Duodenal mucosa (tissue), 2 donors: Measurements from ENCODE around the gene OTOG.

ENCODE experiments used
- H3K27ac ChIP-seq: one replicate; pipeline ENCODE4 v1.7.0; 2013; ENCODE audit warnings: low read depth, low read length
- H3K27me3 ChIP-seq, 2 donors: one replicate each; pipeline ENCODE4 v1.7.0; 2013; ENCODE audit warnings: low read length in 2 of 2, control low read depth in 1 of 2; ENCODE audit not compliant: insufficient read depth in 2 of 2, control insufficient read depth in 1 of 2
- H3K36me3 ChIP-seq, 2 donors: one replicate each; pipeline ENCODE4 v1.7.0; 2013; ENCODE audit warnings: low read length in 2 of 2, control low read depth in 1 of 2; ENCODE audit not compliant: insufficient read depth in 2 of 2, control insufficient read depth in 1 of 2
- H3K4me1 ChIP-seq, 2 donors: one replicate each; pipeline ENCODE4 v1.7.0; 2013; ENCODE audit warnings: low read length in 2 of 2, control low read depth in 1 of 2; ENCODE audit not compliant: insufficient read depth in 2 of 2, control insufficient read depth in 1 of 2
- H3K4me3 ChIP-seq, 2 donors: one replicate each; pipeline ENCODE4 v1.7.0; 2013; ENCODE audit warnings: low read length in 2 of 2, low read depth in 1 of 2
- H3K9ac ChIP-seq, 2 donors: one replicate each; pipeline ENCODE4 v1.7.0; 2013; ENCODE audit warnings: low read length in 2 of 2, low read depth in 1 of 2
- H3K9me3 ChIP-seq, 2 donors: one replicate each; pipeline ENCODE4 v1.7.0; 2013; ENCODE audit warnings: low read length in 2 of 2, control low read depth in 1 of 2; ENCODE audit not compliant: control insufficient read depth in 1 of 2

The OTOG gene

GRCh38 chr11:17602105-17603001 lies 55.3 kb downstream of the OTOG start:
- no peaks in the 10 kb centered on the region for H3K36me3 ChIP-seq
- no peaks in the 10 kb centered on the region for H3K9me3 ChIP-seq
- H3K4me1 ChIP-seq: no peaks in the 10 kb centered on the region
- no peak overlapping the region for H3K4me3 ChIP-seq
- H3K9ac ChIP-seq: no peak overlapping the region
- H3K27ac ChIP-seq: no peak overlapping the region
- H3K27me3 ChIP-seq: no peaks in the 10 kb centered on the region

- no peak overlapping the region for H3K27ac ChIP-seq
- H3K4me3 ChIP-seq: no peak overlapping the region
- H3K9ac ChIP-seq: no peak overlapping the region
- H3K9me3 ChIP-seq: no peaks in the 10 kb centered on the region
- H3K4me1 ChIP-seq: no peaks in the 10 kb centered on the region
- H3K27me3 ChIP-seq: no peaks in the 10 kb centered on the region
- H3K36me3 ChIP-seq: no peaks in the 10 kb centered on the region
Measured at GRCh38 chr11:17603056-17603825, 56.2 kb downstream of the OTOG start.

GRCh38 chr11:17604201-17604914 lies 57.3 kb downstream of the OTOG start:
- H3K9ac ChIP-seq: no peak overlapping the region
- H3K27ac ChIP-seq: no peak overlapping the region
- no peaks in the 10 kb centered on the region for H3K27me3 ChIP-seq
- H3K36me3 ChIP-seq: no peaks in the 10 kb centered on the region
- H3K4me1 ChIP-seq: no peaks in the 10 kb centered on the region
- H3K9me3 ChIP-seq: no peaks in the 10 kb centered on the region
- no peak overlapping the region for H3K4me3 ChIP-seq

GRCh38 chr11:17604915-17605233 lies 57.8 kb downstream of the OTOG start:
- Histone ChIP-seq H3K36me3 (no peaks in the 10 kb centered on the region), H3K4me3 (no peak overlapping the region), H3K27me3 (no peaks in the 10 kb centered on the region), H3K9me3 (no peaks in the 10 kb centered on the region), H3K27ac (no peak overlapping the region), H3K4me1 (no peaks in the 10 kb centered on the region), H3K9ac (no peak overlapping the region)

- H3K9me3 ChIP-seq: no peaks in the 10 kb centered on the region
- no peak overlapping the region for H3K27ac ChIP-seq
- no peaks in the 10 kb centered on the region for H3K36me3 ChIP-seq
- H3K4me1 ChIP-seq: no peaks in the 10 kb centered on the region
- no peak overlapping the region for H3K9ac ChIP-seq
- H3K27me3 ChIP-seq: no peaks in the 10 kb centered on the region
- no peak overlapping the region for H3K4me3 ChIP-seq
Measured at GRCh38 chr11:17605651-17606122, 58.6 kb downstream of the OTOG start.

GRCh38 chr11:17606233-17607082 lies 59.4 kb downstream of the OTOG start:
- Histone ChIP-seq H3K27me3 (peaks cover 0 to 4% of the 10 kb centered on the region in 2 donors), H3K27ac (no peak overlapping the region), H3K36me3 (no peaks in the 10 kb centered on the region), H3K4me3 (no peak overlapping the region), H3K9ac (no peak overlapping the region), H3K9me3 (no peaks in the 10 kb centered on the region), H3K4me1 (no peaks in the 10 kb centered on the region)

- H3K9me3 ChIP-seq: no peaks in the 10 kb centered on the region
- no peak overlapping the region for H3K9ac ChIP-seq
- no peak overlapping the region for H3K27ac ChIP-seq
- no peaks in the 10 kb centered on the region for H3K36me3 ChIP-seq
- H3K4me3 ChIP-seq: no peak overlapping the region
- H3K27me3 ChIP-seq: peaks cover 0 to 4% of the 10 kb centered on the region in 2 donors
- H3K4me1 ChIP-seq: no peaks in the 10 kb centered on the region
Measured at GRCh38 chr11:17607083-17607429, 60.0 kb downstream of the OTOG start.

GRCh38 chr11:17607591-17608570 lies 60.8 kb downstream of the OTOG start:
- Histone ChIP-seq H3K4me1 (no peaks in the 10 kb centered on the region), H3K4me3 (no peak overlapping the region), H3K36me3 (no peaks in the 10 kb centered on the region), H3K27me3 (peaks cover 0 to 4% of the 10 kb centered on the region in 2 donors), H3K9me3 (no peaks in the 10 kb centered on the region), H3K27ac (no peak overlapping the region), H3K9ac (no peak overlapping the region)

- Histone ChIP-seq H3K4me1 (no peaks in the 10 kb centered on the region), H3K36me3 (no peaks in the 10 kb centered on the region), H3K27ac (no peak overlapping the region), H3K9me3 (no peaks in the 10 kb centered on the region), H3K27me3 (peaks cover 0 to 4% of the 10 kb centered on the region in 2 donors), H3K9ac (no peak overlapping the region), H3K4me3 (no peak overlapping the region)
Measured at GRCh38 chr11:17608821-17609220, 61.8 kb downstream of the OTOG start.
